Measurements from ENCODE around the gene SPAG16.

Gene SPAG16

GRCh38 chr2:214077727-214078126 is 793.5 kb downstream of the SPAG16 start:
- no peak for DNase-seq (ENCODE audit: low read depth)

DNA sequence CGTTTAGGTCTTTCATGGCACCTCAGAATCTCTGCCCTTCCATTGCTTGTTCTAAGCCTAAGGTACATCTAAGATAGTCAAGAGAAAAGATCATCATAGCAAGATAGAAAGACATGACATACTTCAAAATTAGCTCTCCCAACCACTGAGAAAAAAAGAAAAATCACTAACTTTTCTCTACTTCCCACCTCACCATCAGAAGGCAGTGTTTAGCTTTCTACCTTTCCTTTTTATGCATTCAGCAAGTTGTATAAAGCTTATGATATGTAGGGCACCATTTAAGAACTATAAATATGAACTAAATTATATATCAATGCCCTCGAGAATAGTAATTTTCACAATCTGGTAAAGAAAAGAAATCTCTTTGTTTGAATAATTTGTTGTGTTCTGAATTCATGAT is 794.8 kb downstream of the SPAG16 start:
- DNase-seq (ENCODE audit: low read depth) = no peak

GRCh38 chr2:214088536-214088935 is 804.3 kb downstream of the SPAG16 start:
- no peak for DNase-seq (ENCODE audit: low read depth)

- no peak for DNase-seq (ENCODE audit: low read depth)
These were observed 812.0 kb downstream of the SPAG16 start for GRCh38 chr2:214096208-214096715.

DNA sequence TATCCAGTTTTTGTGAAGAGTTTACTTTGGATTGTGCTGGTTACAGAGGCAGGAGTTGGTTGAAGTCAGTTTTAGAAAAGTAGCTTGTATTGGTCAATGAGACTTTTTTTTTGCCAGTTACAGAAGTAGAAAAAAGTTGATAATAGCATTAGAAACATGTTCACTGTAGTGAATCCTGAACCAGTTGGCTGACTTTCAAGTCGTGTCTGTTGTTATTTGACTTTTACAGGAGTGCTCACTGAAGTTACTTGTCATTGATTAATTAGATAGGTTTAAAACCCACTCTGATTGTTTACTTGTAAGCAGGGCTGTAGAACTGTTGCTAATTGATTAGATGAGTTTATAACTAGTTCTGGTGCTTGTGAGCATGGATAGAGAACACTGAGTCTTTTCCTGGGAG is 814.5 kb downstream of the SPAG16 start:
- no peak for DNase-seq (ENCODE audit: low read depth)

DNA sequence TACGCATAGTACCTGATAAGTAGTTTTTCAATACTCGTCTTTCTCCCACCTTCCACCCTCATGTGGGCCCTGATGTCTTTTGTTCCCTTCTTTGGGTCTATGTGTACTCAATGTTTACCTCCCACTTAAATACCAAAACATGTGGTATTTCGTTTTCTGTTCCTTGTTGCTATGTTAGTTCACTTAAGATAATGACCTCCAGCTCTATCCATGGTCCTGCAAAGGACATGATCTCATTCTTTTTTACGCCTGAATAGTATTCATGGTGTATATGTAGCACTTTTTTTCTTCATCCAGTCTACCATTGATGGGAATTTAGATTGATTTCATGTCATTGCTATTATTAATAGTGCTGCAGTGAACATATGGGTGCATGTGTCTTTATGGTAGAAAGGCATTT is 816.2 kb downstream of the SPAG16 start:
- DNase-seq (ENCODE audit: low read depth) = no peak

- no peak for DNase-seq (ENCODE audit: low read depth)
These were observed 819.2 kb downstream of the SPAG16 start for GRCh38 chr2:214103276-214104001.

GRCh38 chr2:214104219-214104618 is 820.0 kb downstream of the SPAG16 start:
- no peak for DNase-seq (ENCODE audit: low read depth)

DNA sequence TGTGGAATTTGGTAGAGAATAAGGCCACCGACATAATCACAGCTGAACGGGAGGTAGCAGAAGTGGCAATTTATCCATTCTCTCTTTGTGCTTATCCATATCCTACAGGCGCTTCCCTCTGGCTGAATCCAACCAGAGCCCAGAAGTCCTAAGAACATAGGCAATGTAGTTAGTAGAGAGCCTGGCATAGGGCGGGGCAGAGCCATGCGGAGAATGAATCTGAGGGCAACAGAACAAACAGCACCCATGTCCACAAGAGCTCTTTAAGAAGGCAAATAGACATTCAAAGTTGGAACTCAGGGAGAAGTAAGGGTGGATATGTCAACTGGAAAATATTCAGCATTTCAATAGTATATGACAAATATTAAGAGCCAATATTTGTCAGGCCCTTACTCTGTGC is 820.7 kb downstream of the SPAG16 start:
- DNase-seq (ENCODE audit: low read depth) = no peak

- DNase-seq (ENCODE audit: low read depth) = no peak
These were observed 823.5 kb downstream of the SPAG16 start for GRCh38 chr2:214107726-214108125.

DNA sequence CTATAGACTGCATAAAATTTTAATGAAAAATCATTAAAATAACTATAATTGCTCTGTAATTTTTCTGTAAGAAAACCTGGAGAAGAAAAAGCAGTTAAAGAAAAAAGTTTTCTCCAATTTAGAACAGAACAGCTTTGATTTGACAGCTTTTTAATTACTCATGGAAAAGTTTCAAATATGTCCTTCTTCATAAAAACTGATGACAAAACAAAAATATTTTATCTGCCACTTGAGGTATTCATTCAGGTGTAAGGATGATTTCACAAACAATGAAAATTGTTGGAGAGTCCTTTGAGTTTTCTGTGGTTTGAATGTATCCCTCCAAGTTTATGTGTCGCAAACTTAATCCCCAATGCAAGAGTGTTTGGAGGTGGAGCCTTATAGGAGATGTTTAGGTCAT is 824.3 kb downstream of the SPAG16 start:
- DNase-seq (ENCODE audit: low read depth) = no peak

DNA sequence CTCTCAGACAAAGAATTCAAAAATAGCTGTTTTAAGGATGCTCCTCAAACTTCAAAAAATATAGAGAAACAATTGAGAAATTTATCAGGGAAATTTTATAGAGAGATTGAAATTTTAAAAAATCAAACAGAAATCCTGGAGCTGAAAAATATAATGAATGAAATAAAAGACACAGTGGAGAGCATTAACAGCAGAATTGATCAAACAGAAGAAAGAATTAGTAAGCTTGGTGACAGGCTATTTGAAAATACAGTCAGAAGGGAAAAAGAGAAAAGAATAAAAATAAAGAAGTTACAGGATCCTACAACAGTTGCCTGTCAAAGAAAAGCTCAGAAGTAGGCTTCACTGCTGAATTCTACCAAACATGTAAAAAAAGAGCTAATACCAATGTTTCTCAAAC is 832.8 kb downstream of the SPAG16 start:
- no peak for DNase-seq (ENCODE audit: low read depth)

DNA sequence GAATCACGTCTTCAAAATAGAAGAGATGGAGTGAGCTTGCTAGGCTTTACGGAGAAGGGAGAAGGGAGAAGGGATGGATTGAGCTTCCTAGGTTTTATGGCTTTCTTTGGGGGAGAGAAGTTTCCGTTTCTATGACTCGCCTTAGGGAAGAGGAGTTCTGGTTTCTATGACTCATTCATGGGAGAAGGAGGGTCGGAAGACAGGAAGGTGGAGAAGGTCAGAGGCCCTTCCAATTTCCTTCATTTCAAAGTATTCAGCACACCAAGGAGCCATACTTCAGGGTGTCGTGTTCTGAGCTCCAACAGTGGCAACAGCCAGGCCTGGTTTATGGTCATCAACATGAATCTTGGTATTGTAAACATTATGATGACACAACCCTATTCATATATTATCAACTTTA is 841.9 kb downstream of the SPAG16 start:
- DNase-seq (ENCODE audit: low read depth) = no peak

- DNase-seq (ENCODE audit: low read depth) = no peak
These were observed 842.9 kb downstream of the SPAG16 start for GRCh38 chr2:214127170-214127569.

- DNase-seq (ENCODE audit: low read depth) = peak; percentile 62
These were observed 843.3 kb downstream of the SPAG16 start for GRCh38 chr2:214127571-214127970.

DNA sequence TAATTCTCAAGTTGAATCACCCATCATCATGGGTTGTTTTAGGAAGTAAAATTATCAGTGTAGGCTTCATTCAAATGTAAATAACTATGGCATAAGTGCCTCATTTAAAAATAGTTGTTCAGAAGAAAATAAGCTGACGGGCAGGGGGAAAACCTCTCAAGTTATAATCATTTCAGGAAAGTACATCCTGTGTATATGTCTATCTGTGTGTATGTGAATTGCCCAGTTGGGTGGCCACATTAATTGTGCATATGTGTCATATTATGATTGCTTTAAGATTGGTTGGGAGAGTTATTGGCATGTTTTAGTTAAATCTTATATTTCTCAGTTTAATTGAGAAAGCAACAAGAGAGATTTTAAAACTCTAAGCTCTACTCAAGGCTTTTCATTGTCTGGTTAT is 843.8 kb downstream of the SPAG16 start:
- no peak for DNase-seq (ENCODE audit: low read depth)

- DNase-seq (ENCODE audit: low read depth) = no peak
These were observed 845.9 kb downstream of the SPAG16 start for GRCh38 chr2:214130114-214130513.

DNA sequence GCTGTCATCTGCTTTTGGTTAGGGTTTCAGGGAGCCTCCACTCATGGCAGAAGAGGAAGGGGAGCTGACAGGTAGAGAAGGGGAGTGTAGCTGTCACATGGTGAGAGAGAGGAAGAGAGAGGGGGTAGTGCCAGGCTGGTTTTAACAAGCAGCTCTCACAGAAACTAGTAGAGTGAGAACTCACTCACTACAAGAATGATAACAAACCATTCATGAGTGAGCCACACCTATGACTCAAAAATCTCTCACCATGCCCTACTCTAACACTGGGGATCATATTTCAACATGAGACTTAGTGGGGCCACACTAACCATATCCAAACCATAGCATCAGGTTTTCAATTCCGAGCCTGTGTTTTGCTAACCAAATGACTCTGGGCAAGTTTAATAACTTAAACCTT is 851.7 kb downstream of the SPAG16 start:
- DNase-seq (ENCODE audit: low read depth) = no peak

DNA sequence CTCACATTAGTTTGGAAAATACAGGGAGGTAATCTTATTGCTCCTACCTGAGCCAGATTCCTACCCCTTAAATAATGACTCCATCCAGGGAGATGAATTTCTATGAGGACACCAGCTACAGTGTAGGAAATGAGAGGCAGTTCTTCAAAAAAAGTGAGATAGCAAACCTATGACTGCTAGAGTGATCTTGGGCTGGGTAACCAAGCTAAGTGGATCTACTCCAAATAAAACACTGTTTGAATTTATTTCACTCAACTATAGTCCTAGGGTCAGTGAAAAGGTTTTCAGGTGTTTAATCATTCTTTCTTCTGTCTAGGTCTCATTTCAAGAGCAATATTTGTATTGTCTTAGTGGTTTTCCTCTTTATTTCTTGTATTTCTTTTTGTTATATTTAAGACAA is 854.5 kb downstream of the SPAG16 start:
- no peak for DNase-seq (ENCODE audit: low read depth)

DNA sequence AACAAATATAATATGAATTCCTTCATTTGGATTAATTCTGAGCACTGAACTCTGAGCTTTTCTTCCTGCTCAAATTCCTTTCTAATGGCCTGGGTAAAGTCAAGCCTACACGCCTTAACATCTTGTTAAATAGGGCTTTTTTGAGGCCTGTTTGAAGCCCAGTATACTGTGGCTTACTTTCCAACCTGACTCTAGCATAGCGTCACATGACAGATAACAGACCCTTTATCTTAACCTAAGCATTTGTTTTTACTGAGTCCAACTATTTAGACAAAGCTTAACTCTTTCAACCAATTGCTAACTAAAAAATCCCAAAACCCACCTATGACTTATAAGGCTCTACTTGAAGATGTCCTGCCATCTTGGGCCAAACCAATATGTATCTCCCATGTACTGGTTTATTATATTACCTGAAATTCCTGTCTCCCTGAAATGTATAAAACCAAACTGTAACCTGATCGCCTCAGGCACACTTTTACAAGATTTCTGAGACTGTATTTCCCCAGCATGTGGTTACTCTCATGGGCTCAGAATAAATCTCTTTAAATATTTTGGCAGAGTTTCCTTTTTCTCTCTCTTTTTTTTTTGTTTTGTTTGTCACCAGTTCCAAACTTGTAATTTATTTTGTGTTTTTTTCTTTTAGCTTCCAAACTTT is 855.5 kb downstream of the SPAG16 start:
- DNase-seq (ENCODE audit: low read depth) = peak; percentile 15

DNA sequence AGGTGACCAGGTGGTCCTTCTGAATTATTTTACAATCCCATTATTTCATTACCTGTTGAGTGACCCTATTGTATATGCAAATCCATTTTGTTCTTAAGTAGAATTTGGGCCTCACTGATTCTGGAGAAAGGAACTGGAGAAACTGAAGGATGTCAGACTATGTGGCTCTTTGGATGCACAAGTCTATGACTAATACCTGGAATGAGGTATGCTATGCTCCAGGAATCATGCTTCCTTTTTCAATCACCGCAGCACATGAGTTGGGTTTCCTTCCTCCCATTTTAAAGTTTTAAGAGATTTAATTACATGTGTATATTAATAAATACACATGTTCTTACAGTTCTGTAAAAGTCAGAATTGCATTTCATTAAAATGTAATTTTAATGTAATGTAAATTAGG is 872.7 kb downstream of the SPAG16 start:
- no peak for DNase-seq (ENCODE audit: low read depth)

- DNase-seq (ENCODE audit: low read depth) = no peak
These were observed 874.6 kb downstream of the SPAG16 start for GRCh38 chr2:214158851-214159250.

- no peak for DNase-seq (ENCODE audit: low read depth)
These were observed 885.0 kb downstream of the SPAG16 start for GRCh38 chr2:214169281-214169680.

DNA sequence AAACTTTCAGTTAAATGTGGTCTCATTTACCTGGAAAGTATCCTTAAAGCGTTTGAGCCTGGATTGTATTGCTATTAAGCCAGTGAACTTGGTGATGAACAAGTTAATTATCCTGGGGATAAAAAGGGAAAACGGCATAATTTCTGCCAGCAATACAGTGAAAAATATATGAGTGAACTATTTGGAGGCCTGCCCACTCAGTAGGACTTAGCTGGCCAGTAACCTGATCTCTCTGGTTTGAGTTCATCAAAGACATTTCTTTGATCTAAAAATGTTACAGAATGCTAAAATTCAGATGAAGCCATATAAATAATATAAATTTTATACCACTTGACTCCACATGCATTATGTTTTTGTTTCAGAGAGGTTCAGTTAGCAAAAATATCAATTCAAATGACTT is 885.5 kb downstream of the SPAG16 start:
- no peak for DNase-seq (ENCODE audit: low read depth)

All from GM04504 (cell line).